Measurements from ENCODE around the gene ABCC8. TPM values are rescaled to one million over a fixed set of nuclear protein-coding genes. Genes with fewer than 3 reads are reported as not detected.

ABCC8 gene
- total and polyA plus RNA-seq, 2 donors (not counting 3 experiments of a cell fraction or from before 2014, with no cell fraction given), result not detected

GRCh38 chr11:17414317-17414737 is 62.3 kb downstream of the ABCC8 start:
- intact Hi-C loops (cut with micrococcal nuclease), result no loop called here
- no peaks in the 10 kb centered on the region for H3K36me3 ChIP-seq (ENCODE audit: control insufficient read depth in 2 of 2, extremely low read depth in 1 of 2, insufficient read depth in 2 of 2, low read length in 2 of 2)
- H3K4me2 ChIP-seq (ENCODE audit: insufficient read depth, low read length), result no peak overlapping the region
- POLR2A ChIA-PET, result no interaction called here
- no TSS peak for BruUV-seq (replicated peaks)
- H3K4me1 ChIP-seq (ENCODE audit: control insufficient read depth, extremely low read depth, insufficient read depth, low read length), result no peaks in the 10 kb centered on the region
- no peak overlapping the region for H3K27ac ChIP-seq (ENCODE audit: insufficient read depth, low read depth, low read length)
- no peaks in the 10 kb centered on the region for H3K9me1 ChIP-seq (replicated peaks; ENCODE audit: control insufficient read depth, extremely low read depth, insufficient read depth, low read length)
- TF ChIP-seq CTCF (IDR thresholded peaks at IDR 0.05; ENCODE audit: extremely low read depth in 1 of 2, insufficient read depth in 1 of 2, low read depth in 1 of 2, low read length in 2 of 2) (no peak), EZH2 (IDR thresholded peaks at IDR 0.05; ENCODE audit: borderline replicate concordance, low read depth, low read length, severe bottlenecking) (no peak), JUN (IDR thresholded peaks at IDR 0.05; ENCODE audit: borderline replicate concordance, insufficient read depth, insufficient read length, low read depth) (no peak), MAX (IDR thresholded peaks at IDR 0.05; ENCODE audit: insufficient read depth, insufficient read length) (no peak), GATA2 (IDR thresholded peaks at IDR 0.05; ENCODE audit: insufficient read depth, insufficient read length, low read depth, low read length) (no peak), MYC (IDR thresholded peaks at IDR 0.05; ENCODE audit: low read depth, low read length) (no peak), POLR2A (IDR thresholded peaks at IDR 0.05; ENCODE audit: low read depth, low read length) (no peak), POLR2AphosphoS5 (IDR thresholded peaks at IDR 0.05; ENCODE audit: insufficient read depth, low read depth, low read length) (no peak), FOS (IDR thresholded peaks at IDR 0.05; ENCODE audit: borderline replicate concordance, insufficient read depth, low read length) (no peak)
- H4K20me1 ChIP-seq (replicated peaks; ENCODE audit: control insufficient read depth, extremely low read depth, insufficient read depth, low read length), result no peaks in the 10 kb centered on the region
- H3K9me3 ChIP-seq (replicated peaks; ENCODE audit: control insufficient read depth, insufficient read depth, low read length), result no peaks in the 10 kb centered on the region
- no peak for FAIRE-seq
- no peaks in the 10 kb centered on the region for H3K79me2 ChIP-seq (ENCODE audit: control insufficient read depth, insufficient read depth, low read length)
- CTCF ChIA-PET, result interaction anchor here (0.8 kb wide), 1 partner anchor 317 kb away, joined by 3 read pairs; no protein-coding TSS in a partner anchor
- H3K27me3 ChIP-seq (ENCODE audit: control insufficient read depth in 2 of 2, insufficient read depth in 2 of 2, low read length in 2 of 2), result peaks cover 2 to 4% of the 10 kb centered on the region in 2 experiments
- dilution Hi-C loops (cut with MboI; ENCODE audit: extremely low pct_ligation_motif_present, low sequenced_read_pairs), result no loop called here
- DNase-seq (ENCODE audit: low read depth, low spot score), result no peak
- H3K4me3 ChIP-seq (replicated peaks in 1 of 3; ENCODE audit: insufficient read depth in 1 of 3, low read depth in 1 of 3, low read length in 3 of 3), result no peak overlapping the region
- no peak overlapping the region for H3K9ac ChIP-seq (replicated peaks; ENCODE audit: extremely low read depth, insufficient read depth, low read length)
- no peak overlapping the region for H2AFZ ChIP-seq (ENCODE audit: low read depth, low read length)

All from endothelial cell of umbilical vein (primary cell).